ENCODE measurements around the gene CARS2. TPM values are rescaled to one million over a fixed set of nuclear protein-coding genes. Genes with fewer than 3 reads are reported as not detected.

Gene CARS2
- total RNA-seq, 1 donor: 64.7 TPM

GRCh38 chr13:110683921-110684320, 22.0 kb downstream of the CARS2 start:
- no peak for DNase-seq (ENCODE audit: low read depth)
- TF ChIP-seq CTCF (IDR thresholded peaks at IDR 0.05; ENCODE audit: insufficient read depth, low read length): no peak
- H3K4me3 ChIP-seq (ENCODE audit: low read depth, low read length): no peak overlapping the region

DNA sequence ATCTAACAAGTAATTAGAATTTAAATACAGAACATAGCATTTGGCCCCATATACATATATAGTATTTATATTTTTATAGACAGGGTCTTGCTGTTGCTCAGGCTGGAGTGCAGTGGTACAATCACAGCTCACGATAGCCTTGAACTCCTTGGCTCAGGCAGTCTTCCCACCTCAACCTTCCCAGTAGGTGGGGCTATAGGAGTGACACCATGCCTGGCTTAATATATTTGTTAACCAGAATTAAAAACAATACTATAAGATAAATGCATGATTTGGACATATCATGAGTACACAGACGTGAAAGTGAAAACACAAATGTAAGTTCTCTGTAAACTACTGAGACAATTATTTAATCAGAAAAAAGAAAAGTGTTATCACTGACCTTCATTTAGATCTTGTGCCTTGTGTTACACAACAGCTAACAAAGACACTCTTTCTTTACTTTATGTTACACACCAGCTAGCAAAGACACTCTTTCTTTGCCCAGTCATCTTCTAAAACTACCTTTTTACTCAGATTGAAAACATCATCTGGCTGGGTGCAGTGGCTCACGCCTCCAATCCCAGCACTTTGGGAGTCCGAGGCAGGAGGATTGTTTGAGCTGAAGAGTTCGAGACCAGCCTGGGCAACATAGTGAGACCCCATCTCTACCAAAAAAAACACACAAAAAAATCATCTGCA, 22.6 kb downstream of the CARS2 start:
- peak; percentile 20 for DNase-seq (ENCODE audit: low read depth)
- no peak overlapping the region for H3K4me3 ChIP-seq (ENCODE audit: low read depth, low read length)
- TF ChIP-seq CTCF (IDR thresholded peaks at IDR 0.05; ENCODE audit: insufficient read depth, low read length): peak; percentile 29

DNA sequence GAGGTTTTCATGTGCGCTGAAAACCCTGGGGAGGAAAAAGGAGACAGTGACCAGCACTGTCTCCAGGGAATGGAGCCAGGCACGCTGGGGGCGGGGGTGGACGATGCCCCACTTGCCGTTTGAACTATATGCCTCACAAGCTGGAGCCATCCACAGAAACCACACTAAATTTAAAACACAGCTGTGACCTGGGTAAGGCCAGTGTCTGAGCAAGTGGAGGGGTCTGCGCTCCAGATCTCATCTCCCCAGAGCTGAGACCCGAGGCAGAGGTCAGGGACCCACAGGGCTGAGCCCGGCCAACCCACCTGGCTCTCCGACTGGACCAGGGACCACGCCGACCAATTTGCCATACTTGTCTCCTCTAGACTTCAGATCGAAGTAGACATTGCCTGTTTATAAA, 23.2 kb downstream of the CARS2 start:
- DNase-seq (ENCODE audit: low read depth): no peak
- H3K4me3 ChIP-seq (ENCODE audit: low read depth, low read length): no peak overlapping the region
- no peak for TF ChIP-seq CTCF (IDR thresholded peaks at IDR 0.05; ENCODE audit: insufficient read depth, low read length)

GRCh38 chr13:110681868-110682550, 23.9 kb downstream of the CARS2 start:
- no peak overlapping the region for H3K4me3 ChIP-seq (ENCODE audit: low read depth, low read length)
- no peak for DNase-seq (ENCODE audit: low read depth)
- no peak for TF ChIP-seq CTCF (IDR thresholded peaks at IDR 0.05; ENCODE audit: insufficient read depth, low read length)

GRCh38 chr13:110680852-110681251, 25.1 kb downstream of the CARS2 start:
- H3K4me3 ChIP-seq (ENCODE audit: low read depth, low read length): no peak overlapping the region
- peak; percentile 56 for TF ChIP-seq CTCF (IDR thresholded peaks at IDR 0.05; ENCODE audit: insufficient read depth, low read length)
- no peak for DNase-seq (ENCODE audit: low read depth)

DNA sequence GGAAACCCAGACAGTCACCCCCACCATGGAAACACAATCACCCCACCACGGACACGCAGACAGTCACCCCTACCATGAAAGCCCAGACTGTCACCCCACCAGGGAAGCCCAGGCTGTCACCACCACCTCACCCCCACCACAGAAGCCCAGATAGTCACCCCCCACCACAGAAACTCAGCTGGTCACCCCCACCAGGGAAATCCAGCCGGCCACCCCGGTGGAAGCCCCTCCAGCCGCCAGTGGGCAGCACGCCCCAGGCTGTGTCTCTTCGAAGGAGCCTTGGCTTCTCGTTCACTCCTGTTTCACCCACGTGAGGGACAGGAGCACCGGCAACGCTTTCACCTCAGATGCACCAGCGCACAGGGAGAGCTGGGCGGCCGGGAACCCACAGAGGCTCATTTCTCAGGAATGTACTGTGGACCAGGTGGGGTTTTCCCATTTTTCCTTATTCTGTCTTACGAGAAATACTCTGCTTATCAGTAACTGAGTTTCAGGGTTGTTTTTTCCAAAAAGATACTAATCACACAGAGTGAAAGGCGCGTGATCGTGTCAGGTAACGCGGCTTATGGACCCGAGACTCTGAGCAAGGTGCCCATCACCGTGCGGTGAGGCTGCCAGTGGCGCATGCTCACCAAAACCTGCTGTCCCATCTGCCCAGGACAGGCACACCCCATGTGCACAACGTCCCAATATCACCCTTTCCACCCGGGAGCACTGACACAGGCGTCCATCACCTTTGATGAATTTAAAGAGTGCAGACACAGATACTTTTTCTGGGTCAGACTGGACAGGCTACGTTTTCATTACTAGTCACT, 28.0 kb downstream of the CARS2 start:
- TF ChIP-seq CTCF (IDR thresholded peaks at IDR 0.05; ENCODE audit: insufficient read depth, low read length): no peak
- no peak for DNase-seq (ENCODE audit: low read depth)
- H3K4me3 ChIP-seq (ENCODE audit: low read depth, low read length): no peak overlapping the region

All from fibroblast of the aortic adventitia (primary cell).